HG03196 (cell line): ENCODE data around the gene FBXL17.

Source experiments
- ATAC-seq: cut with Tn5 transposase; IDR thresholded peaks from one replicate; pipeline ENCODE4 v1.9.1; 2021; ENCODE audit not compliant: unreplicated experiment

Gene FBXL17

DNA sequence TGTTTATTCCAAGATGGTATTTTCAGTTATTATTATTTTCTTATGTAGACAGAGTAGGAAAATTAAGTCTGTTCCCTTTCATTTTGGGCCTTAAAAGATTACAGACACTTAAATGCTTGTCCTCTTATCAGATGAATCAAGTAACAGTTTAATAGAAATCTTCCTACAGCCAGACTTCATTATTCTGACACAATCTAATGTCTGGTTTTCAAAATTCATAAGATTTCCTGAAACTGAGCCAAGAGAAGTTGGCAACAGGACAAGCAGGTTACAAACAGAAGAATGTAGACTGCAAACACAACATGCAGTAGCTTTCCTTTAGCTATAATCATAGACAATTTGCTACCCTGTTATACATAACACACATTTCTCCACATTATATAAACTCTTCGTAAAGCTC lies 130.5 kb downstream of the FBXL17 start:
- ATAC-seq: no peak

DNA sequence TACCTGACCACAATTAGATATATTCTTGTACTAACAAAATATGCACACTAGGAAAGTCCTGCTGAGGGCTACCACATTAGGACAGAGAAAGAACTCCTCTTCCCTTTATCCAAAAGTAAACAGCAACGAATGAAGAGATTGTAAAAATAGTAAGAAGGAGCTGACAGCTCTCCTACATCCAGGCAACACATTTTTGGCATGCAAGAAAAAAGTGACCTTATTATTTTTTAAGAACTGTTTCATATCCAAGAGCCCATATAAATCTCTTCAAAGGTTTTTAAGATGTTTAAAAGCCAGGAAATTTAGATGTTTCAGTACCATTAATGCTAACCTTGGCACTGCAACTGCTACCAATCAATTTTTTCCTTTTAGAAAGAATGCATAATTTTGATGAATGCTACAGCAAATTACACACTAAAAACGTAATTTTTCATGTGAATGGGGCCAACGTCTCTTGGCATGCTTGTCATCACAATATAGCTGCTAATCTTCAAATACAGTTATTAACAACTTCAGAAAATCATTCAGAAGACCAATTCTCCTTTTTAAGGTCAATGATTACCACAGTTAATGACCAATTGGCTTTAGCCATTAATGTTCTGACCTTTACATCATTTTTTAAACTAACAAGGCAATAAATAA lies 132.0 kb downstream of the FBXL17 start:
- ATAC-seq: no peak

DNA sequence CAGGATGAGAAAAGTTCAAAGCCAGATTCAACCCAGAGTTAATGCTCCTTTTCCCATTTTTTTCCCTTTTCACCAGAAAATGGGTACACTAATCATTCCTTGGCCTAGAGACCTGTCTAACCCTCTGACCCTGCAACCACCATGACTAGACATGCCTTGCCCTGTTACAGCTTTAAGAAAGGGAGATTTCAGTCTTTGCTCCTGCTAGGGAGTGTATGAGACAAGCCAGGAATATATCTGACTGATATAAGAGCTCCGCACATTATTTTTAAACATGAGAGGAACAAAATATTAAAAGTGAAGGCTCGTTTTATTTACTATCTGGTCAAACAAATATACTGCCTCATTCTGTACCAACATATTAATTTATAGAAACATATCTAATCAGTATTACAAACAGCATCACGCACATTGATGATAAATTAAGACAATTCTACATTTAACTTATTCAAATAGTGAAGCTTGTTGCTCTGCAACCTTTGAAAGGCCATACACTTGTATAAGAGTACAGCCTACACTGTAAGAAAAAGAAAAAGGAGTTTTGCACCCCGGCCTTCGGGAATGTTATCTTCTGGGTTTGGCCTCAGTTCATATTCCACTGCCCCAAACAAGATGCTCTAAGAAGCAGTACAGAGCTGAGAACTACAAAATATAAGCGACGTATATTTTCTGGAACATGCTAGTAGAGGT lies 132.7 kb downstream of the FBXL17 start:
- no peak for ATAC-seq

GRCh38 chr5:108238936-108239887 lies 142.7 kb downstream of the FBXL17 start:
- no peak for ATAC-seq

- ATAC-seq: no peak
Measured at GRCh38 chr5:108238461-108238860, 143.4 kb downstream of the FBXL17 start.

DNA sequence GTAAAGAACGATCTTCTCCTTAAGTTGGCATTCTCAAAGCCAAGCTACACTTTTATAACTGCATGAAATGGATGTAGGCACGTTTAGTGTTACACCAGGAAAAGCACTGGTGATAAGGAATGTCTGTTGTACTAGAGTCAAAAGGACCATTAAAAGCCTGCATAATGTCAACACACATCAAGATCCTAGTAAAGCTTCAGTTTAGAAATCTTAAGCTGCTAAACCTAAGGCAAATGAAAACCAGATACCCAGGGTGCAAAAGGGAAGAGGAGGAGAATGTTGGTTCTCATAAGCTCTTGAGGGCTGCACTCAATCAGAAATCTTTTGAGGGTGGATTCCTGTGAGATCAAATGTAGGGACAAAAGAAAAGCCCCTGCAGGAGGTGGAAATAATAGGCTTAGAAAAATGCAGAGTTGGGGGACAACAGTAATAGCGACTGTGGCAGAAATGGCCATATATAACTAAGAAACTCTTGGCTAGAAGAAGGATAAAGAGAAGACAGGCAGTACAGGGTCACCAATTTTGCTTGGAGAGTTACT lies 148.2 kb downstream of the FBXL17 start:
- no peak for ATAC-seq

DNA sequence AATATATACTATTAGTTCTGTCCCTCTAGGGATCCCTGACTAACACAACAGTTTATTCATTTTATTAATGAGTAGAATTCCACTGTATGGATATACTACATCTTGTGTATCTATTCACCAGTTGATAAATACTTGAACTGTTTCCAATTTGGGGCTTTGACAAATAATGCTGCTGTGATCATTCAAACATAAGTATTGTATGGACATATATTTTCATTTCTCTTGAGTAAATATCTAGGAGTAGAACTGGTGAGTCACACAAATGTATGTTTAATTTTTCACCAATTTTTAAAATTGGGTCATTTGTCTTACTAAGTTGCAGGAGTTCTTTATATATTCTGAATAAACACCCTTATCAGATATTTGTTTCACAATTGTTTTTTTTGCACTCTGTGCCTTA lies 149.1 kb downstream of the FBXL17 start:
- ATAC-seq: no peak

- no peak for ATAC-seq
Measured at GRCh38 chr5:108222011-108222410, 159.9 kb downstream of the FBXL17 start.

DNA sequence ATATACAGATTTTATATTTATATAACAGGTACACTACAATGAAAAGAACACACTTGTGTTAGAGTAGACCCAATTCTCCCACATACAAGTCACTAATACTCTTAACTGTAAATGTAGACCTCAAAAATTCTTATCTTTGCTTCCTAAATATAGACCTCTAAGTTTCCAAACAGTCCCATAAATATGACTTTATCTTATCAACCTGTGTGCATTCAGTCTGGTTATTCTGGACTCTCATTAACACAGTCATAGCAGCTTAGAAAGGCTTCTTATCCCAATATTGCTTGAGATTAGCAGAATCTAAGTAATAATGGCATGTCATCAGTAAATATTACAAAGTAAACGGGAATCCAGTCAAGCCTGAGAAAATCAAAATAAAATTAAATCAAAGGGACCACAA lies 161.1 kb downstream of the FBXL17 start:
- ATAC-seq: no peak

DNA sequence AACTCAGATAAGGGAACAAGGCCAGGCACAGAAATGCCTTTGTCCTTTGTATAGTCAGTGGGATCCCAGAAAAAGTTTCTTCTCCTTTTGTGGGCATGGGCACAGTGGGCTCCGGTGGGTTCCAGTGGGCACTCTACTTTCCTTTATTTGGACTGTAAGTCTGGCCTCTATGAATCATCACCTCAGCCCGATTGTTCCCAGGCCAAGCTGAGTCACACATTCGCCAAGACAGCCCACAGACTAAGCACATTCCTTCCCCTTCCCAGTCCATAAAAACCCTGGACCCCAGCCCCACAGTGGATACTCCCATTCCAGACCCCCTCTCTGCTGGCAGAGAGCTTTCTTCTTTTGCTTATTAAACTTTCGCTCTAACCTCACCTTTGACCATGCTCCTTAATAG lies 165.0 kb downstream of the FBXL17 start:
- no peak for ATAC-seq

DNA sequence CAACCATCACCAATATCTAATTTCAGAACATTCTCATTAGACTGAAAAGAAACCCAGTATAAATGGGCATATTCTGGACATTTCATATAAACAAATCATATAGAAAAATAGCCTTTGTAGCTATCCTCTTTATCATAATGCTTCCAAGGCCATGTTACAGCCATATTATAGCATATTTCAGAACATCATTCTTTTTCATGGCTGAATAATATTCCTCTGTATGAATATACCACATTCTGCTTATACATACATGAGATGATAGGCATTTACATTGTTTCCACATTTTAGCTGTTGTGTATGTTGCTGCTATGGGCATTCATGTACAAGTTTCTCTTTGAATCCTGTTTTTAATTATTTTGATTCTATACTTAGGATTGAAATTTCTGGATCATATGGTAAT lies 167.0 kb downstream of the FBXL17 start:
- no peak for ATAC-seq

GRCh38 chr5:108212775-108213346 lies 169.0 kb downstream of the FBXL17 start:
- ATAC-seq: no peak

- ATAC-seq: no peak
Measured at GRCh38 chr5:108206707-108207106, 175.2 kb downstream of the FBXL17 start.

DNA sequence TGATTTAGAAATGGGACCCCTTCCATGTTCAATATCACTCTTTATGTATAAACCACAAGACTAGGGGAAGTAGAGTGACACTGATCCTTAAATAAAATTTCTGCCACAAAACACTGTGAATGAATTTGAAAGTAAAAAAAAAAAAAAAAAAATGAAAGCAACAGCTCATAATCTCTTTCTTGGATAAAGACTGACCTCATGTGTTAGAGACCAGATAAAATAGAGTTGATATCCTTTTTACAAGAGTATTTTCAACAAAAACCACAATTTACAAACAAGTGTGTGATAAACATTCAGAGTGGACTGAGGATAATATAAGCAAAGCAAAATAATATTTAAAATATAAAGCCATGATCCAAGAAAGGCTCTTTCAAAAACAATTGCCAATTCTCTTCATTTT lies 180.2 kb downstream of the FBXL17 start:
- no peak for ATAC-seq

DNA sequence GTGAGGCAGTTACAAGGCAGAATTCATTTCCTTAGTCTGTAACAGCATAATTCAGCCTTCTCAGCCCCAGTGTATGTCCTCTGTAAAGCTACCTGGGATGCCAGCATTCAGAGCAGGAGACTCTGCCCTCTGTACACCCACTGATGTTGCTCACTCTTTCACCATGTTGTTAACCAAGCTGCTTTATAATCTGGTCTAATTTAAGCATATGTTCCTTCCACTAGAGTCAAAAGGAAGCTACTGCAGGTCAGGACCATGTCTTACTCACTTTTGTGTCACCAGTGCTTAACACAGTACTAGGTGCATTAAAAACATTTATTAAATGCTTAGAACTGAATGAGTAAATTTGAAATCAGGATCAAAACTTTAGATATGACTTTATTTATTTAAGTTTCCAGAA lies 185.6 kb downstream of the FBXL17 start:
- ATAC-seq: no peak

- no peak for ATAC-seq
Measured at GRCh38 chr5:108193021-108193795, 188.7 kb downstream of the FBXL17 start.

DNA sequence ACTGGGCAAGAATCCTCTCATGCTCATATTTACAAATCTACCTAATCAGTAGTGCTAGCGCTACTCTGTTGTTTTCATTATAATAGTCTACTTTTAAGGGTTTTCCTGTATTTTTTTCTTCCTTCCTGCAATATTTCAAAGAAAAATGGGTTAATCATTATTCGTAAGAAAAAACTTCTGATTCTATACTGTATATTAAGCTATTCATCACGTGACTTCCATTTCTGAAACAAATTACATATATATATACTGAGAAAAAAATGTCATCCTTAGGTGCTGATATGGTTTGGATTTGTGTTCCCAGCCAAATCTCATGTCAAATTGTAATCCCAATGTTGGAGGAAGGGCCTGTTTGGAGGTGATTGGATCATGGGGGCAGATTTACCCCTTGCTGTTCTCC lies 197.0 kb downstream of the FBXL17 start:
- no peak for ATAC-seq

DNA sequence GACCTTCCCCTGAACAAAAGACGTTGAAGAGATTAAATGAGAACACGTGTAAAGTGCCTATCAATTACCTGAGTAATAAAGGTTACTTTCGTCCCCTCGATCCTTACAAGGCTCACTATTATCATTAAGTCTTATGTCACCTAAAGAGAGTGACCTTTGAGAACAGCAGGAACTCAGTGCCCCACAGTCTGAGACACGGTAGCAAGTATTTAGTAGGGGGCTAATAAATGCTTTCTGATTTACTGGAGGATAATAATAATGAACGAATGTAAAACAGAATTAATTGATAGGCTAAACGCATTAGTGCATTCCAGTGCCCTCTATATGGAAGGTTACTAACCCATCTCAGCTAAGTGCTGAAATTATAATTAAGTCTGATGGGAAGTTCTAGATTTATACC lies 199.9 kb downstream of the FBXL17 start:
- ATAC-seq: no peak

GRCh38 chr5:108174286-108174685 lies 207.6 kb downstream of the FBXL17 start:
- ATAC-seq: no peak

GRCh38 chr5:108171759-108172158 lies 210.1 kb downstream of the FBXL17 start:
- no peak for ATAC-seq
